ENCODE results near the gene KLF15. TPM values are rescaled to one million over a fixed set of nuclear protein-coding genes. Genes with fewer than 3 reads are reported as not detected.

The KLF15 gene
- total RNA-seq, 1 experiment from 2014 or later = 3.3 TPM

- H4K20me1 ChIP-seq (ENCODE audit: insufficient read depth) = no peaks in the 10 kb centered on the region
- H3K4me3 ChIP-seq (replicated peaks in 1 of 2; ENCODE audit: low read depth in 1 of 2, low read length in 2 of 2) = no peak overlapping the region
- ChIA-PET POLR2A (no interaction called here), RAD21 (ENCODE audit: low non-redundant PET in 1 of 2, low total read pairs in 2 of 2, uncharacterized antibody in 2 of 2, unreplicated experiment in 2 of 2) (no interaction called here), CTCF (no interaction called here)
- no peak overlapping the region for H3K9ac ChIP-seq (ENCODE audit: low read length)
- intact Hi-C loops (cut with micrococcal nuclease) = no loop called here
- H3K27ac ChIP-seq (ENCODE audit: low read depth, low read length) = no peak overlapping the region
- no peaks in the 10 kb centered on the region for H3K27me3 ChIP-seq (ENCODE audit: insufficient read depth, low read length)
- no peaks in the 10 kb centered on the region for H3K9me3 ChIP-seq (ENCODE audit: control insufficient read depth in 1 of 2, insufficient read depth in 1 of 2, low read depth in 1 of 2, low read length in 2 of 2)
- no peak for TF ChIP-seq CTCF (IDR thresholded peaks at IDR 0.05 in 2 of 3, conservative IDR thresholded peaks at IDR 0.05 in 1 of 3; ENCODE audit: borderline replicate concordance in 1 of 3, insufficient read depth in 1 of 3, low read depth in 2 of 3, low read length in 2 of 3)
- no peak for TF ChIP-seq CEBPB (IDR thresholded peaks at IDR 0.05; ENCODE audit: low read depth)
- TF ChIP-seq REST (IDR thresholded peaks at IDR 0.05; ENCODE audit: low read depth) = no peak
- TF ChIP-seq MAX (IDR thresholded peaks at IDR 0.05) = no peak
- TF ChIP-seq EZH2 (IDR thresholded peaks at IDR 0.05) = no peak
- no peak for TF ChIP-seq ZNF274 (IDR thresholded peaks at IDR 0.05; ENCODE audit: low read depth, low read length)
- no peak for TF ChIP-seq ELF1 (IDR thresholded peaks at IDR 0.05; ENCODE audit: borderline replicate concordance, low read depth)
- TF ChIP-seq JUND (IDR thresholded peaks at IDR 0.05) = no peak
- TF ChIP-seq CBX3 (IDR thresholded peaks at IDR 0.05; ENCODE audit: low read depth) = no peak
- TF ChIP-seq TCF7L2 (IDR thresholded peaks at IDR 0.05; ENCODE audit: borderline replicate concordance, extremely low read depth, insufficient read depth, insufficient read length) = no peak
- no peak for TF ChIP-seq ZBTB33 (IDR thresholded peaks at IDR 0.05; ENCODE audit: extremely low read depth, insufficient replicate concordance, low read length)
- BruUV-seq (replicated peaks) = no TSS peak
- no peaks in the 10 kb centered on the region for H3K9me2 ChIP-seq (ENCODE audit: insufficient read depth)
- H3K4me1 ChIP-seq (ENCODE audit: control insufficient read depth in 1 of 2, insufficient read depth in 2 of 2, low read length in 2 of 2) = peaks cover 7 to 12% of the 10 kb centered on the region in 2 experiments; a peak in 3 of 4 replicates
- H3K4me2 ChIP-seq (ENCODE audit: low read length) = no peak overlapping the region
- DNase-seq (ENCODE audit: low read depth, low spot score) = no peak
- H3K36me3 ChIP-seq (ENCODE audit: control insufficient read depth in 1 of 2, insufficient read depth in 2 of 2, low read length in 2 of 2) = no peaks in the 10 kb centered on the region
- H2AFZ ChIP-seq (ENCODE audit: low read depth, low read length, poor library complexity, severe bottlenecking) = no peak overlapping the region
- H3K79me2 ChIP-seq (ENCODE audit: insufficient read depth, low read length) = no peaks in the 10 kb centered on the region
- ATAC-seq = no peak
Observed at GRCh38 chr3:126393563-126393962, 36.4 kb upstream of the KLF15 start.

All from HCT116 (cell line).